OCI-LY7 (cell line): Measurements from ENCODE around the gene BBX.

ENCODE experiments used
- EZH2phosphoT487 ChIP-seq: fragments of 200-600 bp; sonication (generic); IDR thresholded peaks from 2 replicates; pipeline ENCODE4 v1.6.1; 2018; ENCODE audit warnings: low read depth, borderline replicate concordance, mild to moderate bottlenecking, mixed run types, antibody characterized with exemption, low read length, moderate library complexity, mixed read lengths
- TF ChIP-seq, protein P1 (sequence below): fragments of 200-600 bp; sonication (generic); conservative IDR thresholded peaks from 2 replicates; pipeline ENCODE4 v1.5.1; 2014; ENCODE audit warnings: mild to moderate bottlenecking, antibody characterized with exemption, low read length, moderate library complexity, mixed read lengths

DNA sequence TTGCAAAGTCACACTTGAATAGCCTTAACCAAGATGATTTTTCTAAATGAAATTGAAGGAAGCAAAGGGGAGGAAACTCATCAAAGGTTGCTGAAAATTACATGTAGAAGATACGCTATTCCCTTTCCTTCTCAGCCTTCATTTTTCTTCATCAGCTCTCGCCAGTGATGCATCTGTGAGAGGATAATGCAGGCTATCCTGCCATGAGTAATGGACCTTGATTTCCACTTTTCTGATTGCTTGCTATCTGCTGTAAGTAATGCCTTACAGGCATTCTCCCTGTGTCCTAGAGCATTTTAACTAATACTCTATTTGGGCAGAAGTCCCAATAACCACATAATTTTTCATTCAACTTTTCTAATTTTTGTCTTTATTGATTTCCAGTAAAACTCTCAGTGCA lies 162.6 kb downstream of the BBX start:
- TF ChIP-seq, protein P1, sequence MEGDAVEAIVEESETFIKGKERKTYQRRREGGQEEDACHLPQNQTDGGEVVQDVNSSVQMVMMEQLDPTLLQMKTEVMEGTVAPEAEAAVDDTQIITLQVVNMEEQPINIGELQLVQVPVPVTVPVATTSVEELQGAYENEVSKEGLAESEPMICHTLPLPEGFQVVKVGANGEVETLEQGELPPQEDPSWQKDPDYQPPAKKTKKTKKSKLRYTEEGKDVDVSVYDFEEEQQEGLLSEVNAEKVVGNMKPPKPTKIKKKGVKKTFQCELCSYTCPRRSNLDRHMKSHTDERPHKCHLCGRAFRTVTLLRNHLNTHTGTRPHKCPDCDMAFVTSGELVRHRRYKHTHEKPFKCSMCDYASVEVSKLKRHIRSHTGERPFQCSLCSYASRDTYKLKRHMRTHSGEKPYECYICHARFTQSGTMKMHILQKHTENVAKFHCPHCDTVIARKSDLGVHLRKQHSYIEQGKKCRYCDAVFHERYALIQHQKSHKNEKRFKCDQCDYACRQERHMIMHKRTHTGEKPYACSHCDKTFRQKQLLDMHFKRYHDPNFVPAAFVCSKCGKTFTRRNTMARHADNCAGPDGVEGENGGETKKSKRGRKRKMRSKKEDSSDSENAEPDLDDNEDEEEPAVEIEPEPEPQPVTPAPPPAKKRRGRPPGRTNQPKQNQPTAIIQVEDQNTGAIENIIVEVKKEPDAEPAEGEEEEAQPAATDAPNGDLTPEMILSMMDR, result no peak
- TF ChIP-seq EZH2phosphoT487, result no peak
